Natural killer cell (primary cell): ENCODE data around the gene AGBL4. TPM values are rescaled to one million over a fixed set of nuclear protein-coding genes. Genes with fewer than 3 reads are reported as not detected.

Source experiments
- ATAC-seq, 3 donors: fragments of 150-1000 bp in 2 of 3; fragments of 200-7000 bp in 1 of 3; cut with Tn5 transposase; 1 replicate in 1 of 3; 2 replicates in 2 of 3; pipeline ENCODE4 v1.10.0; 2021; ENCODE audit warnings: mild to moderate bottlenecking in 2 of 3, moderate library complexity in 2 of 3
- DNase-seq, 2 donors: peaks; one replicate each; pipeline versions ENCODE4 v3.0.0 to v3.0.0-alpha.2; 2013 to 2021; ENCODE audit warnings: mixed read lengths in 1 of 2
- H3K27ac ChIP-seq: one replicate; pipeline ENCODE4 v1.5.1; 2013; ENCODE audit warnings: mild to moderate bottlenecking, low read length
- H3K27me3 ChIP-seq: one replicate; pipeline ENCODE4 v1.6.1; 2013; ENCODE audit warnings: low read length; ENCODE audit not compliant: control insufficient read depth, insufficient read depth
- H3K36me3 ChIP-seq: one replicate; pipeline ENCODE4 v1.6.1; 2013; ENCODE audit warnings: low read length; ENCODE audit not compliant: control insufficient read depth, insufficient read depth
- H3K4me1 ChIP-seq: one replicate; pipeline ENCODE4 v1.6.1; 2013; ENCODE audit warnings: low read length; ENCODE audit not compliant: control insufficient read depth, insufficient read depth
- H3K4me3 ChIP-seq: one replicate; pipeline ENCODE4 v1.5.1; 2013; ENCODE audit warnings: low read length
- H3K9me3 ChIP-seq: one replicate; pipeline ENCODE4 v1.6.1; 2013; ENCODE audit warnings: low read length; ENCODE audit not compliant: control insufficient read depth, insufficient read depth
- H3K27ac Mint-ChIP-seq, 2 donors: one replicate each; pipeline ENCODE4 v1.8.0; 2022; ENCODE audit warnings: mild to moderate bottlenecking in 2 of 2, mixed read lengths in 2 of 2, moderate library complexity in 1 of 2
- H3K27me3 Mint-ChIP-seq, 2 donors: one replicate each; pipeline ENCODE4 v1.8.0; 2022; ENCODE audit warnings: low read depth in 2 of 2, mixed read lengths in 2 of 2
- H3K36me3 Mint-ChIP-seq: one replicate; pipeline ENCODE4 v1.8.0; 2022; ENCODE audit warnings: mixed read lengths
- H3K4me1 Mint-ChIP-seq, 2 donors: one replicate each; pipeline ENCODE4 v1.8.0; 2022; ENCODE audit warnings: mixed read lengths in 2 of 2
- H3K4me3 Mint-ChIP-seq: one replicate; pipeline ENCODE4 v1.8.0; 2022; ENCODE audit warnings: mild to moderate bottlenecking, moderate library complexity, mixed read lengths
- H3K9me3 Mint-ChIP-seq, 2 donors: one replicate each; pipeline ENCODE4 v1.8.0; 2022; ENCODE audit warnings: mixed read lengths in 2 of 2
- CTCF ChIP-seq: fragments of 200-600 bp; IDR thresholded peaks from one replicate; pipeline ENCODE4 v1.8.0; 2022; ENCODE audit warnings: antibody characterized with exemption
- WGBS: methylation state at CpG from one replicate; pipeline ENCODE4 v1.1.7; 2013; ENCODE audit warnings: missing lambda C conversion rate; ENCODE audit not compliant: insufficient coverage; 5-methylcytosine and 5-hydroxymethylcytosine counted together
- intact Hi-C: fragments of 100-400 bp; cut with micrococcal nuclease; formaldehyde crosslinking; loops from one replicate; pipeline ENCODE4 v1.14.2; 2022
- total RNA-seq, 4 donors: library from RNA; stranded (reverse); fragments of 120-200 nt in 1 of 4; gene quantifications; one replicate each; pipeline versions ENCODE4 v1.2.3 to v1.2.4, GENCODE V29; 2013 to 2022

Gene AGBL4
- total RNA-seq, 3 donors from 2014 or later (not counting 1 experiment from before 2014, with no cell fraction given): not detected

GRCh38 chr1:49166031-49166430, 857.7 kb downstream of the AGBL4 start:
- Histone ChIP-seq H3K4me1 (no peaks in the 10 kb centered on the region), H3K9me3 (peaks cover under 1% of the 10 kb centered on the region), H3K36me3 (no peaks in the 10 kb centered on the region), H3K4me3 (no peak overlapping the region), H3K27me3 (no peaks in the 10 kb centered on the region), H3K27ac (no peak overlapping the region)
- DNase-seq (no peak), ATAC-seq (no peak)
- no peak for TF ChIP-seq CTCF
- Mint-ChIP-seq H3K27me3 (no peaks in the 10 kb centered on the region), H3K4me3 (no peak overlapping the region), H3K4me1 (no peaks in the 10 kb centered on the region), H3K27ac (no peak overlapping the region), H3K9me3 (peaks cover 3 to 12% of the 10 kb centered on the region in 2 donors), H3K36me3 (no peaks in the 10 kb centered on the region)
- intact Hi-C loops: no loop called here
- WGBS: no CpG with 5 or more reads among the region's 2 CpGs

- Histone ChIP-seq H3K9me3 (peaks cover 2% of the 10 kb centered on the region), H3K36me3 (no peaks in the 10 kb centered on the region), H3K4me1 (no peaks in the 10 kb centered on the region), H3K4me3 (no peak overlapping the region), H3K27ac (no peak overlapping the region), H3K27me3 (no peaks in the 10 kb centered on the region)
- H3K27ac Mint-ChIP-seq: no peak overlapping the region
- H3K36me3 Mint-ChIP-seq: no peaks in the 10 kb centered on the region
- WGBS: 90% methylated on average over 2 of the region's 2 CpGs
- no peaks in the 10 kb centered on the region for H3K27me3 Mint-ChIP-seq
- intact Hi-C loops: no loop called here
- TF ChIP-seq CTCF: no peak
- H3K4me1 Mint-ChIP-seq: no peaks in the 10 kb centered on the region
- peaks cover 7 to 17% of the 10 kb centered on the region in 2 donors for H3K9me3 Mint-ChIP-seq
- DNase-seq (no peak), ATAC-seq (no peak)
- no peak overlapping the region for H3K4me3 Mint-ChIP-seq
Measured at GRCh38 chr1:49163031-49163430, 860.7 kb downstream of the AGBL4 start.

- Mint-ChIP-seq H3K4me3 (no peak overlapping the region), H3K4me1 (no peaks in the 10 kb centered on the region), H3K27me3 (no peaks in the 10 kb centered on the region), H3K36me3 (no peaks in the 10 kb centered on the region), H3K27ac (no peak overlapping the region), H3K9me3 (peaks cover 7 to 15% of the 10 kb centered on the region in 2 donors)
- no peaks in the 10 kb centered on the region for H3K36me3 ChIP-seq
- H3K9me3 ChIP-seq: peaks cover 2% of the 10 kb centered on the region
- H3K4me3 ChIP-seq: no peak overlapping the region
- 79% methylated on average over 6 of the region's 6 CpGs for WGBS
- H3K27ac ChIP-seq: no peak overlapping the region
- H3K4me1 ChIP-seq: no peaks in the 10 kb centered on the region
- H3K27me3 ChIP-seq: no peaks in the 10 kb centered on the region
- intact Hi-C loops: no loop called here
- ATAC-seq (no peak), DNase-seq (no peak)
- TF ChIP-seq CTCF: no peak
Measured at GRCh38 chr1:49160677-49161076, 863.1 kb downstream of the AGBL4 start.

- TF ChIP-seq CTCF: no peak
- H3K27me3 ChIP-seq: no peaks in the 10 kb centered on the region
- no peak overlapping the region for H3K4me3 Mint-ChIP-seq
- no peaks in the 10 kb centered on the region for H3K36me3 ChIP-seq
- WGBS: 83% methylated on average over 1 of the region's 1 CpG
- H3K4me3 ChIP-seq: no peak overlapping the region
- no peak overlapping the region for H3K27ac ChIP-seq
- no peaks in the 10 kb centered on the region for H3K4me1 Mint-ChIP-seq
- ATAC-seq (no peak), DNase-seq (no peak)
- H3K9me3 Mint-ChIP-seq: peaks cover 6 to 7% of the 10 kb centered on the region in 2 donors
- H3K27ac Mint-ChIP-seq: no peak overlapping the region
- H3K27me3 Mint-ChIP-seq: no peaks in the 10 kb centered on the region
- no peaks in the 10 kb centered on the region for H3K4me1 ChIP-seq
- peaks cover 4% of the 10 kb centered on the region for H3K36me3 Mint-ChIP-seq
- intact Hi-C loops: no loop called here
- no peaks in the 10 kb centered on the region for H3K9me3 ChIP-seq
Measured at GRCh38 chr1:49136738-49137251, 887.0 kb downstream of the AGBL4 start.
